DOHH2 (cell line): ENCODE data around the gene FBXL17.

Experiments used
- H3F3A ChIP-seq: fragments of 200-600 bp; sonication (generic), shearing (Covaris generic); 2 replicates; pipeline ENCODE4 v1.6.0; 2016; ENCODE audit warnings: antibody characterized with exemption, mild to moderate bottlenecking; ENCODE audit not compliant: control insufficient read depth, insufficient read depth
- H3K27ac ChIP-seq: fragments of 200-600 bp; sonication (generic); 2 replicates; pipeline ENCODE4 v1.5.1; 2014; ENCODE audit warnings: low read depth, mild to moderate bottlenecking, low read length, moderate library complexity
- H3K27me3 ChIP-seq: fragments of 200-600 bp; sonication (generic); 2 replicates; pipeline ENCODE4 v1.6.1; 2014; ENCODE audit warnings: mild to moderate bottlenecking, low read length, mixed read lengths; ENCODE audit not compliant: control insufficient read depth
- H3K36me3 ChIP-seq: fragments of 200-600 bp; sonication (generic); 2 replicates; pipeline ENCODE4 v1.6.1; 2014; ENCODE audit warnings: mild to moderate bottlenecking, low read length, moderate library complexity, mixed read lengths; ENCODE audit not compliant: control insufficient read depth
- H3K4me1 ChIP-seq: fragments of 200-600 bp; sonication (generic); 2 replicates; pipeline ENCODE4 v1.6.1; 2014; ENCODE audit warnings: mild to moderate bottlenecking, low read length, mixed read lengths; ENCODE audit not compliant: control insufficient read depth
- H3K4me2 ChIP-seq: fragments of 200-600 bp; sonication (generic); 2 replicates; pipeline ENCODE4 v1.6.0; 2014; ENCODE audit warnings: mild to moderate bottlenecking, low read length, moderate library complexity
- H3K4me3 ChIP-seq: fragments of 200-600 bp; sonication (generic); 2 replicates; pipeline ENCODE4 v1.5.1; 2014; ENCODE audit warnings: mild to moderate bottlenecking, low read length, mixed read lengths
- H3K79me2 ChIP-seq: fragments of 200-600 bp; sonication (generic); 2 replicates; pipeline ENCODE4 v1.6.1; 2014; ENCODE audit warnings: mild to moderate bottlenecking, low read length, mixed read lengths; ENCODE audit not compliant: control insufficient read depth
- H3K9me2 ChIP-seq: fragments of 200-600 bp; sonication (generic); replicated peaks from 2 replicates; pipeline ENCODE4 v1.6.1; 2014; ENCODE audit warnings: mild to moderate bottlenecking, low read length, mixed read lengths; ENCODE audit not compliant: control insufficient read depth
- H3K9me3 ChIP-seq: fragments of 200-600 bp; sonication (generic); 2 replicates; pipeline ENCODE4 v1.6.1; 2014; ENCODE audit warnings: antibody characterized with exemption, low read length, mixed read lengths; ENCODE audit not compliant: control insufficient read depth, insufficient read depth
- H4K20me1 ChIP-seq: fragments of 200-600 bp; sonication (generic); 2 replicates; pipeline ENCODE4 v1.6.0; 2014; ENCODE audit warnings: low read depth, mild to moderate bottlenecking, antibody characterized with exemption, low read length, moderate library complexity; ENCODE audit not compliant: control insufficient read depth, insufficient read depth
- CTCF ChIP-seq: fragments of 200-600 bp; sonication (generic); IDR thresholded peaks from one replicate; pipeline ENCODE4 v1.5.1; 2014; ENCODE audit warnings: antibody characterized with exemption, mild to moderate bottlenecking, low read depth, low read length; ENCODE audit not compliant: poor library complexity, severe bottlenecking
- EZH2phosphoT487 ChIP-seq: fragments of 200-600 bp; sonication (generic); IDR thresholded peaks from 2 replicates; pipeline ENCODE4 v1.6.1; 2017; ENCODE audit warnings: borderline replicate concordance, mild to moderate bottlenecking, antibody characterized with exemption, low read length, moderate library complexity, mixed read lengths

Gene FBXL17

GRCh38 chr5:108212775-108213346 lies 169.0 kb downstream of the FBXL17 start:
- TF ChIP-seq EZH2phosphoT487 (no peak), CTCF (no peak)

GRCh38 chr5:108206707-108207106 lies 175.2 kb downstream of the FBXL17 start:
- H3K27me3 ChIP-seq, result no peaks in the 10 kb centered on the region
- no peak overlapping the region for H3K4me2 ChIP-seq
- no peaks in the 10 kb centered on the region for H3K79me2 ChIP-seq
- H3K27ac ChIP-seq, result no peak overlapping the region
- H3K9me3 ChIP-seq, result no peaks in the 10 kb centered on the region
- no peaks in the 10 kb centered on the region for H3K9me2 ChIP-seq
- H3K4me3 ChIP-seq, result no peak overlapping the region
- TF ChIP-seq CTCF (no peak), EZH2phosphoT487 (no peak)
- no peaks in the 10 kb centered on the region for H3K36me3 ChIP-seq
- H3K4me1 ChIP-seq, result no peaks in the 10 kb centered on the region
- no peaks in the 10 kb centered on the region for H3F3A ChIP-seq
- H4K20me1 ChIP-seq, result no peaks in the 10 kb centered on the region

More at GRCh38 chr5:108212775-108213346, 169.0 kb downstream of the FBXL17 start:
- Histone ChIP-seq H3K9me3 (peaks cover 5% of the 10 kb centered on the region; the same call in 1 of the 2 replicates), H3K4me3 (no peak overlapping the region), H3K27me3 (no peaks in the 10 kb centered on the region), H3K4me1 (no peaks in the 10 kb centered on the region), H3K9me2 (no peaks in the 10 kb centered on the region), H3K27ac (no peak overlapping the region), H3F3A (no peaks in the 10 kb centered on the region), H3K36me3 (no peaks in the 10 kb centered on the region), H3K79me2 (no peaks in the 10 kb centered on the region), H4K20me1 (no peaks in the 10 kb centered on the region), H3K4me2 (no peak overlapping the region)

- Histone ChIP-seq H3K27me3 (no peaks in the 10 kb centered on the region), H3K79me2 (no peaks in the 10 kb centered on the region), H3K36me3 (no peaks in the 10 kb centered on the region), H3K4me3 (no peak overlapping the region), H4K20me1 (no peaks in the 10 kb centered on the region), H3K27ac (no peak overlapping the region), H3K4me2 (no peak overlapping the region), H3K4me1 (no peaks in the 10 kb centered on the region), H3K9me3 (no peaks in the 10 kb centered on the region), H3F3A (no peaks in the 10 kb centered on the region), H3K9me2 (no peaks in the 10 kb centered on the region)
- TF ChIP-seq CTCF (no peak), EZH2phosphoT487 (no peak)
Measured at GRCh38 chr5:108201721-108202120, 180.2 kb downstream of the FBXL17 start.
